ENCODE results near the gene C1orf53.

C1orf53 gene

GRCh38 chr1:197910120-197910991 lies 7.9 kb downstream of the C1orf53 start:
- no peak for TF ChIP-seq CTCF (IDR thresholded peaks at IDR 0.05; ENCODE audit: low read depth, low read length, missing control alignments)
- in situ Hi-C loops (cut with HindIII; ENCODE audit: low pct_ligation_motif_present, low sequenced_read_pairs) = no loop called here
- H3K4me3 ChIP-seq (ENCODE audit: low read depth, low read length) = no peak overlapping the region
- H3K27ac ChIP-seq = no peak overlapping the region
- no peak for DNase-seq
- no peaks in the 10 kb centered on the region for H3K36me3 ChIP-seq (replicated peaks)
- H3K27me3 ChIP-seq (replicated peaks) = peaks cover 96% of the 10 kb centered on the region

GRCh38 chr1:197911111-197911856 lies 8.9 kb downstream of the C1orf53 start:
- peaks cover 96% of the 10 kb centered on the region for H3K27me3 ChIP-seq (replicated peaks)
- no peak for TF ChIP-seq CTCF (IDR thresholded peaks at IDR 0.05; ENCODE audit: low read depth, low read length, missing control alignments)
- in situ Hi-C loops (cut with HindIII; ENCODE audit: low pct_ligation_motif_present, low sequenced_read_pairs) = no loop called here
- no peak for DNase-seq
- H3K36me3 ChIP-seq (replicated peaks) = no peaks in the 10 kb centered on the region
- no peak overlapping the region for H3K27ac ChIP-seq
- H3K4me3 ChIP-seq (ENCODE audit: low read depth, low read length) = no peak overlapping the region

GRCh38 chr1:197911857-197912696 lies 9.6 kb downstream of the C1orf53 start:
- in situ Hi-C loops (cut with HindIII; ENCODE audit: low pct_ligation_motif_present, low sequenced_read_pairs) = no loop called here
- H3K27ac ChIP-seq = no peak overlapping the region
- DNase-seq = no peak
- H3K4me3 ChIP-seq (ENCODE audit: low read depth, low read length) = no peak overlapping the region
- no peaks in the 10 kb centered on the region for H3K36me3 ChIP-seq (replicated peaks)
- TF ChIP-seq CTCF (IDR thresholded peaks at IDR 0.05; ENCODE audit: low read depth, low read length, missing control alignments) = no peak
- peaks cover 98% of the 10 kb centered on the region for H3K27me3 ChIP-seq (replicated peaks)

- Histone ChIP-seq H3K36me3 (replicated peaks) (no peaks in the 10 kb centered on the region), H3K4me3 (ENCODE audit: low read depth, low read length) (no peak overlapping the region), H3K27ac (no peak overlapping the region), H3K27me3 (replicated peaks) (peaks cover 98% of the 10 kb centered on the region)
- TF ChIP-seq CTCF (IDR thresholded peaks at IDR 0.05; ENCODE audit: low read depth, low read length, missing control alignments) = no peak
- no peak for DNase-seq
- in situ Hi-C loops (cut with HindIII; ENCODE audit: low pct_ligation_motif_present, low sequenced_read_pairs) = no loop called here
These were observed 10.5 kb downstream of the C1orf53 start for GRCh38 chr1:197912739-197913494.

Data from brain microvascular endothelial cell (primary cell).